Activated CD4-positive, alpha-beta T cell treated with anti-CD3 and anti-CD28 coated beads for 48 hours (primary cell): ENCODE data around the gene RGS11.

Source experiments
- DNase-seq: peaks from one replicate; pipeline ENCODE4 v3.0.0-alpha.2; 2020

Gene RGS11

DNA sequence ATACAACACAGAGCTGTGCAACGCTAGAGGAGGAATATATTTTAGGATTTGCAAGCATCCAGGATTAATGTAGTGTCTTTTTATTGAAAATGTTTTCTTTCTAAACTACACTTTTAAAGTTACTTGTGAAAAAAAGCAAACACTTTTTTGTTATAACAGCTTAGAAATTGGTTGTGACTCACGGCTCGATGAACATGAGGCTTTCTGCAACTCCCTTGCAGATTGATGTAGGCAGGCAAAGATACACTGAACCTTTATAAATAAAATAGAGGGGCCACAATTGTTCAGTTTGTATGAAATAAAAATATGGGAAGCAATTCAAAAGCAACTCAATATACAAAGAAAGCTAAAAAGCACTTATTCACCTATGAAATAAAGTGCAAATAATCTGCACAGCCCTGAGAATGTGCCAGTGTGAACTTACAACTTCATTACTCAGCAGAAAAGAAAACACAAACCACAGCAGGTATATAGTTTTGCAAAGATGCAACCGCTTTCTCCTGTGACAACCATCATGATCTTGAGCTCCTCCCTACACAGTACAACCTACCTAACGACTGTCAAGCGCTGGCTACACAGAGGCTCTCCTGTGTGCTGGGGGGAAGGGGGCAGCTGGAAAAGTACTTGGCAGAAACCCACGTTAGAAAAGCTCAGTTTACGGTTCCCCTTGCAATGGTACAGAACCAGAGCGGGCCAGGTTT lies 47.4 kb downstream of the RGS11 start:
- DNase-seq = no peak

GRCh38 chr16:220021-220420 lies 55.7 kb downstream of the RGS11 start:
- no peak for DNase-seq
